Stomach (tissue), 4 donors: ENCODE results near the gene LILRB1.

Experiments used
- EP300 ChIP-seq: sonication (generic); formaldehyde crosslinking; IDR thresholded peaks from one replicate; pipeline ENCODE4 v1.6.1; 2017; ENCODE audit warnings: antibody characterized with exemption
- POLR2A ChIP-seq, 4 donors: fragments of 450-650 bp; IDR thresholded peaks; one replicate each; pipeline ENCODE4 v1.6.1; 2016; ENCODE audit warnings: antibody characterized with exemption in 4 of 4, control low read depth in 2 of 4, mild to moderate bottlenecking in 1 of 4, moderate library complexity in 1 of 4
- POLR2AphosphoS5 ChIP-seq, 3 donors: sonication (generic); formaldehyde crosslinking; IDR thresholded peaks; one replicate each; pipeline ENCODE4 v1.6.1; 2016; ENCODE audit warnings: antibody characterized with exemption in 3 of 3
- TF ChIP-seq, protein P1 (sequence below), 7 experiments: fragments of 450-650 bp in 4 of 7; fragments of 200-600 bp in 3 of 7; sonication (generic) in 3 of 7; IDR thresholded peaks; one replicate each; pipeline ENCODE4 v1.5.1; 2016 to 2019; ENCODE audit warnings: antibody characterized with exemption in 7 of 7, control low read depth in 2 of 7, mild to moderate bottlenecking in 1 of 7

DNA sequence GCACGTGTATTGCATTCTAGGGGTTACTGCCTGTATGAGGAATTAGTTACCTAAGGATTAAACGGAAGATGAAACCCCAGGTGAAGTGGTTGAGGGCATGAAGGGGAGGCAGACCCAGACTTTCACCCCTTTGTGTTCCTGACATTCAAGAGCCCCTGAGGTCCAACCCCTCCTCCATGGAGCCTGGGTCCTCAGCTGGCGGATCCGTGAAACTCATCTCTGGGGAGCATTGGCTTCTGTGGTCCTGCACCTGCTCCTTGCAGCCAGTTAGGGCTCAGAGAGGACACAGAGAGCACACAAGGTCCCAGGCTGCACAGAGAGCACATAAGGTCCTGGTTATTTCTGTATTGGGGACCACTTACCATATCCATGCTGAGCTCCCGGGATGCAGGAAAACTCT, 43.9 kb upstream of the LILRB1 start:
- TF ChIP-seq, protein P1, sequence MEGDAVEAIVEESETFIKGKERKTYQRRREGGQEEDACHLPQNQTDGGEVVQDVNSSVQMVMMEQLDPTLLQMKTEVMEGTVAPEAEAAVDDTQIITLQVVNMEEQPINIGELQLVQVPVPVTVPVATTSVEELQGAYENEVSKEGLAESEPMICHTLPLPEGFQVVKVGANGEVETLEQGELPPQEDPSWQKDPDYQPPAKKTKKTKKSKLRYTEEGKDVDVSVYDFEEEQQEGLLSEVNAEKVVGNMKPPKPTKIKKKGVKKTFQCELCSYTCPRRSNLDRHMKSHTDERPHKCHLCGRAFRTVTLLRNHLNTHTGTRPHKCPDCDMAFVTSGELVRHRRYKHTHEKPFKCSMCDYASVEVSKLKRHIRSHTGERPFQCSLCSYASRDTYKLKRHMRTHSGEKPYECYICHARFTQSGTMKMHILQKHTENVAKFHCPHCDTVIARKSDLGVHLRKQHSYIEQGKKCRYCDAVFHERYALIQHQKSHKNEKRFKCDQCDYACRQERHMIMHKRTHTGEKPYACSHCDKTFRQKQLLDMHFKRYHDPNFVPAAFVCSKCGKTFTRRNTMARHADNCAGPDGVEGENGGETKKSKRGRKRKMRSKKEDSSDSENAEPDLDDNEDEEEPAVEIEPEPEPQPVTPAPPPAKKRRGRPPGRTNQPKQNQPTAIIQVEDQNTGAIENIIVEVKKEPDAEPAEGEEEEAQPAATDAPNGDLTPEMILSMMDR (IDR thresholded peaks at IDR 0.05), result no peak
- no peak for TF ChIP-seq POLR2A (IDR thresholded peaks at IDR 0.05)
- TF ChIP-seq EP300, result no peak
- TF ChIP-seq POLR2AphosphoS5 (IDR thresholded peaks at IDR 0.05), result no peak
